SK-N-SH treated with all-trans-retinoic acid at 6 μM for 48 hours (cell line): ENCODE measurements around the gene ZNF341.

Source experiments
- CSDC2 ChIP-seq: fragments of 250-450 bp; sonication (Bioruptor Pico); IDR thresholded peaks from 2 replicates; pipeline ENCODE4 v1.5.0; 2020; ENCODE audit warnings: mild to moderate bottlenecking, moderate library complexity
- TCF4 ChIP-seq: fragments of 250-450 bp; sonication (Bioruptor Pico); IDR thresholded peaks from 2 replicates; pipeline ENCODE4 v1.8.0; 2021; ENCODE audit warnings: mild to moderate bottlenecking, moderate library complexity, borderline replicate concordance
- ZC3H10 ChIP-seq: fragments of 250-450 bp; sonication (Bioruptor Pico); IDR thresholded peaks from 2 replicates; pipeline ENCODE4 v1.5.1; 2021; ENCODE audit warnings: mild to moderate bottlenecking, moderate library complexity
- ZFP3 ChIP-seq: fragments of 250-450 bp; sonication (Bioruptor Pico); IDR thresholded peaks from 2 replicates; pipeline ENCODE4 v1.5.0; 2020; ENCODE audit warnings: mild to moderate bottlenecking, moderate library complexity
- ZFP30 ChIP-seq: fragments of 450-650 bp; formaldehyde crosslinking; IDR thresholded peaks from 2 replicates; pipeline ENCODE4 v1.5.0; 2022; ENCODE audit warnings: mild to moderate bottlenecking, moderate library complexity
- ZNF8 ChIP-seq: fragments of 450-650 bp; formaldehyde crosslinking; IDR thresholded peaks from 2 replicates; pipeline ENCODE4 v1.5.0; 2020; ENCODE audit warnings: mild to moderate bottlenecking, moderate library complexity

DNA sequence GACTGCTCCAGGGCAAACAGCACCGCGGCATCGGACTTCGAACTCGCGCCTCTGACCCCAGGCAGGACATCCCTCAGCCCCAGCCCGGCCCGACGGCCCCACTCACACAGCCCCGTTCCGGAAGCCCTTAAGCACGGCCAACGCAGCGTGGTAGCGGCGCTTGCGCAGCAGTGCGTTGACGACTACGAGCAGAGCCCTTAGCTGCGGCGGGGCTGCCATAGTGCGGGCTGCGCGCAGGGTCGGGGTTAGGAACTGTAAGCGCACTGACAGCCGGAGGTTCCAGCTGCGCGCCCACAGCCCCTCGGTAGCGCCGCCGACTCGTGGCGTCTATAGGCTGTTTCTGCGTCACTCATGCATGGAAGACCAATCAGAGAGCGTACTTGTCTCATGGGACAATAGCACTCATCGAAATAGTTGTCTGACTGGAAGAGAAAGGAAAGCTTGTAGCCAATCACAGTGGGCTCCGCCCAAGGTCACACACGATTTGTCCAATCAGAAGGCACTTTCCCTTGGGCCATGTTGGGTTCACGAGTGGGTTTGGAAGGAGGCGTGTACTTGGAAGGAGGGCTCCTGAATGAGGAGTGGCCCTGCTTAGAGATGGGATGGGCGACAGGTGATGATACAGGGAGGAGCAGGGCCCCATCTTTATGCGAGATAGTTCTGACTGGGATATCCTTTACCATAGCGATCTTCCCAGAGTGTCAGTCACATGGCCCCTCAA lies 11.6 kb upstream of the ZNF341 start, which contains the start of gene PXMP4:
- TF ChIP-seq ZFP3 (CRISPR knock-in tag) (no peak), CSDC2 (CRISPR knock-in tag) (no peak), ZFP30 (CRISPR knock-in tag) (no peak), TCF4 (CRISPR knock-in tag) (no peak), ZC3H10 (CRISPR knock-in tag) (no peak), ZNF8 (CRISPR knock-in tag) (no peak)
